OCI-LY7 (cell line): ENCODE results near the gene MLLT3. TPM values are rescaled to one million over a fixed set of nuclear protein-coding genes. Genes with fewer than 3 reads are reported as not detected.

Source experiments
- BruUV-seq: library from RNA; stranded (reverse); fragments of 400-500 nt; replicated peaks from 2 replicates; lab custom pipeline; 2021; lab: Mats Ljungman, UMichigan
- CTCF ChIA-PET: fragments of 300-600 bp; sonication (Branson Sonifier 250); formaldehyde crosslinking; loops from one replicate; lab custom pipeline; 2022; ENCODE audit warnings: antibody characterized with exemption; ENCODE audit not compliant: unreplicated experiment; lab: Charles Lee
- POLR2A ChIA-PET: fragments of 300-600 bp; sonication (Branson Sonifier 250); formaldehyde crosslinking; loops from one replicate; lab custom pipeline; 2022; ENCODE audit warnings: antibody characterized with exemption; lab: Charles Lee
- DNase-seq: peaks from one replicate; pipeline ENCODE4 v3.0.0-alpha.2; 2015; ENCODE audit warnings: low spot score
- H2AFZ ChIP-seq: fragments of 200-600 bp; sonication (generic), shearing (Covaris generic); 2 replicates; pipeline ENCODE4 v1.6.1; 2014; ENCODE audit warnings: mild to moderate bottlenecking, antibody characterized with exemption, low read length, moderate library complexity
- H3K27ac ChIP-seq: fragments of 200-600 bp; sonication (generic); 2 replicates; pipeline ENCODE4 v1.5.1; 2014; ENCODE audit warnings: mixed run types, low read depth, mild to moderate bottlenecking, moderate library complexity, low read length, inconsistent platforms; ENCODE audit not compliant: poor library complexity, severe bottlenecking
- H3K36me3 ChIP-seq: fragments of 200-600 bp; sonication (generic); 2 replicates; pipeline ENCODE4 v1.6.1; 2014; ENCODE audit warnings: mild to moderate bottlenecking, antibody characterized with exemption, low read length, moderate library complexity, mixed read lengths; ENCODE audit not compliant: insufficient read depth
- H3K4me1 ChIP-seq: fragments of 200-600 bp; sonication (generic); 2 replicates; pipeline ENCODE4 v1.5.1; 2014; ENCODE audit warnings: mild to moderate bottlenecking, low read length; ENCODE audit not compliant: insufficient read depth, poor library complexity, severe bottlenecking
- H3K4me2 ChIP-seq: fragments of 200-600 bp; sonication (generic); 2 replicates; pipeline ENCODE4 v1.6.1; 2014; ENCODE audit warnings: mild to moderate bottlenecking, low read length
- H3K4me3 ChIP-seq: fragments of 200-600 bp; sonication (generic); 2 replicates; pipeline ENCODE4 v1.5.1; 2014; ENCODE audit warnings: mild to moderate bottlenecking, low read depth, low read length; ENCODE audit not compliant: poor library complexity, severe bottlenecking
- H3K79me2 ChIP-seq: fragments of 200-600 bp; sonication (generic); 2 replicates; pipeline ENCODE4 v1.6.1; 2016; ENCODE audit warnings: low read depth, mild to moderate bottlenecking, low read length, moderate library complexity, mixed read lengths; ENCODE audit not compliant: insufficient read depth
- H3K9me2 ChIP-seq: fragments of 200-600 bp; sonication (generic); 2 replicates; pipeline ENCODE4 v1.6.1; 2016; ENCODE audit warnings: mild to moderate bottlenecking, low read length, mixed read lengths; ENCODE audit not compliant: insufficient read depth
- H3K9me3 ChIP-seq: fragments of 200-600 bp; sonication (generic); 2 replicates; pipeline ENCODE4 v1.6.1; 2014; ENCODE audit warnings: mild to moderate bottlenecking, mixed run types, low read length, mixed read lengths
- H4K20me1 ChIP-seq: fragments of 200-600 bp; sonication (generic); 2 replicates; pipeline ENCODE4 v1.6.1; 2014; ENCODE audit warnings: mild to moderate bottlenecking, antibody characterized with exemption, low read length, moderate library complexity, mixed read lengths; ENCODE audit not compliant: insufficient read depth
- EZH2phosphoT487 ChIP-seq: fragments of 200-600 bp; sonication (generic); IDR thresholded peaks from 2 replicates; pipeline ENCODE4 v1.6.1; 2018; ENCODE audit warnings: low read depth, borderline replicate concordance, mild to moderate bottlenecking, mixed run types, antibody characterized with exemption, low read length, moderate library complexity, mixed read lengths
- intact Hi-C: fragments of 100-400 bp; cut with micrococcal nuclease; formaldehyde crosslinking; loops from one replicate; pipeline ENCODE4 v1.10.0; 2022; ENCODE audit not compliant: unreplicated experiment
- total RNA-seq, 2 experiments: library from RNA; depleted of rRNA in 1 of 2; stranded (reverse); fragments of >200 nt in 1 of 2; shearing (Covaris generic) in 1 of 2; gene quantifications; 2 replicates each; pipeline ENCODE4 v1.2.3, GENCODE V29; 2014 to 2022
- TF ChIP-seq, protein P1 (sequence below): fragments of 200-600 bp; sonication (generic); conservative IDR thresholded peaks from 2 replicates; pipeline ENCODE4 v1.5.1; 2014; ENCODE audit warnings: mild to moderate bottlenecking, antibody characterized with exemption, low read length, moderate library complexity, mixed read lengths

MLLT3 gene
- total RNA-seq, 2 experiments from 2014 or later: 7.1 to 9.9 TPM

DNA sequence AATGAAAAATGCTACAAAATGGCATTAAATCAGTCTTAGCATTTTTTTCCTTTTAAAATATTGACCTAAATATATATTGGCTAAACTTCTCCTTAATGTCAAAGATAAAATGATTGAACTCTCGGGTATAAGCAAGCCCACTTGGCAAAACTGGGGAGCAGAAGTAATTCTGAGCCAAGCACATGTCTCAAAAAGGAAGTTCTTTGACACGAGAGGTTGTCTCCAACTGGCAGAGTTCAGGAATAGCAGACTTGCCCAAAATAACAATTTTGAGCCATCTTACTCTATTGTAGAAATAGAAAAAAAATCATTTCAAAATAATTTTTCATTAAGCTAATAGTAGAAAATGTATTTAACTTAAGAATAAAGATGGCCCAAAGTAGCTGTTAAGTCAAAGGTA, 10.4 kb upstream of the MLLT3 start:
- no peak overlapping the region for H3K4me2 ChIP-seq
- no peak for DNase-seq
- H3K4me3 ChIP-seq: no peak overlapping the region
- ChIA-PET CTCF (no interaction called here), POLR2A (no interaction called here)
- H3K79me2 ChIP-seq: no peaks in the 10 kb centered on the region
- BruUV-seq: no TSS peak
- no peaks in the 10 kb centered on the region for H3K9me2 ChIP-seq
- no peak for TF ChIP-seq EZH2phosphoT487
- TF ChIP-seq, protein P1, sequence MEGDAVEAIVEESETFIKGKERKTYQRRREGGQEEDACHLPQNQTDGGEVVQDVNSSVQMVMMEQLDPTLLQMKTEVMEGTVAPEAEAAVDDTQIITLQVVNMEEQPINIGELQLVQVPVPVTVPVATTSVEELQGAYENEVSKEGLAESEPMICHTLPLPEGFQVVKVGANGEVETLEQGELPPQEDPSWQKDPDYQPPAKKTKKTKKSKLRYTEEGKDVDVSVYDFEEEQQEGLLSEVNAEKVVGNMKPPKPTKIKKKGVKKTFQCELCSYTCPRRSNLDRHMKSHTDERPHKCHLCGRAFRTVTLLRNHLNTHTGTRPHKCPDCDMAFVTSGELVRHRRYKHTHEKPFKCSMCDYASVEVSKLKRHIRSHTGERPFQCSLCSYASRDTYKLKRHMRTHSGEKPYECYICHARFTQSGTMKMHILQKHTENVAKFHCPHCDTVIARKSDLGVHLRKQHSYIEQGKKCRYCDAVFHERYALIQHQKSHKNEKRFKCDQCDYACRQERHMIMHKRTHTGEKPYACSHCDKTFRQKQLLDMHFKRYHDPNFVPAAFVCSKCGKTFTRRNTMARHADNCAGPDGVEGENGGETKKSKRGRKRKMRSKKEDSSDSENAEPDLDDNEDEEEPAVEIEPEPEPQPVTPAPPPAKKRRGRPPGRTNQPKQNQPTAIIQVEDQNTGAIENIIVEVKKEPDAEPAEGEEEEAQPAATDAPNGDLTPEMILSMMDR: no peak
- intact Hi-C loops: no loop called here
- no peak overlapping the region for H2AFZ ChIP-seq
- no peak overlapping the region for H3K27ac ChIP-seq
- no peaks in the 10 kb centered on the region for H3K4me1 ChIP-seq
- H3K36me3 ChIP-seq: no peaks in the 10 kb centered on the region
- no peaks in the 10 kb centered on the region for H4K20me1 ChIP-seq
- H3K9me3 ChIP-seq: no peaks in the 10 kb centered on the region

DNA sequence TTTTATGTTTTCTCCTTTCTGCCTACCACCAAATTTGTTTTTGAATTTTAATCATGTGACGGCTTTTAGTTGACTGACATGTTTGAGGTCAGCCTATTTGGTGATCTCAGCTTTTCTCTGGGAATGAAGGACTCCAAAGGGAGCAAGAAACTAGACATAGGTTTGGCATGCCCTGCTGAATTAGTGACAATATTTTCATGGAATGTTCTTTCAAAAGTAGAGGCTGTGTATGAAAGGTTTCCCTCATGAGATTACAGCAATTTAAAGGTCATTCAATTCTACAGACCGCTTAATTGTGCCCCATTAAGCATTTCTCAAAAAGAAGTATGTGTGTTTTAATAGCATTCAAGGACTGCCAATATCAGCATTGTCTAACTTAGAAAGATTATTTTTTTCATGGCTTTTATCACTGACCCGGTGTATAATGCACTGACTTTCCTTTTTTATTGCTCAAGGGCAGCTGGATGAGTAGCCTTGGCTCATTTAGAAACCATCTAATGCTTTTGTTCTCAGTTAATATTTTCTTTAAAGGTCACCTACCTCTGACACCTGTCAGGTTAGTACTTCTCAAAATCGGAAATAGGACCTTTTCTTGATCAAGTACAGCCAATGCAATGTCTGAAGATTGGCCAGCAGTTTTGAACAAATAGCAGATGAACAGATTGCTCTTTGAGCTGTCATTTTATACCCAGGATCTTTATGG, 8.1 kb upstream of the MLLT3 start:
- Histone ChIP-seq H3K4me1 (no peaks in the 10 kb centered on the region), H3K27ac (no peak overlapping the region), H4K20me1 (no peaks in the 10 kb centered on the region), H3K9me2 (no peaks in the 10 kb centered on the region), H2AFZ (no peak overlapping the region), H3K9me3 (no peaks in the 10 kb centered on the region), H3K36me3 (no peaks in the 10 kb centered on the region), H3K4me2 (no peak overlapping the region), H3K79me2 (no peaks in the 10 kb centered on the region), H3K4me3 (no peak overlapping the region)
- TF ChIP-seq, protein P1: no peak
- ChIA-PET CTCF (interaction anchor here (0.9 kb wide), 1 partner anchor 55 kb away, joined by 3 read pairs; no protein-coding TSS in a partner anchor), POLR2A (interaction anchor here (0.6 to 0.9 kb wide), 2 partner anchors 29 to 49 kb away, joined by 3 read pairs; no protein-coding TSS in a partner anchor)
- intact Hi-C loops: no loop called here
- no peak for DNase-seq
- BruUV-seq: no TSS peak

DNA sequence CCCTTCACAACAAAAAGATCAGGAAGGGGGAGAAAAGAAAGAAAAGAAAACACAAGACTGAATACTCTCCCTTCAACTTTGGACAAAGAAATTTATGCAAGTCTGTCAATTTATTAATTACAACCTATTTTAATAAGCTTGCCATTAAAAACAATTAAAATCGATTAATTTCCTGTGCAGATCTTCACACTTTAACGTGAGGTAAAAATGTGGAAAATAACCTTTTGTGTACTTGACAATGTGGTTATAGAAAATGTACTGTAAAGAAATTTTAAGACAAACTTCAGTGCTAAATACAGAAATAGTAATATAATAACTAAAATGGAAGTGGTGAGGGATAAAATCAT, 2.7 kb upstream of the MLLT3 start:
- H4K20me1 ChIP-seq: no peaks in the 10 kb centered on the region
- no peaks in the 10 kb centered on the region for H3K36me3 ChIP-seq
- intact Hi-C loops: loop anchor here (10.0 kb wide), 1 partner anchor 260 kb away; no protein-coding TSS in a partner anchor
- H3K4me2 ChIP-seq: peak overlapping the region; percentile 99
- no TSS peak for BruUV-seq
- no peak for DNase-seq
- peak overlapping the region; percentile 98; the same call in 1 of the 2 replicates for H2AFZ ChIP-seq
- POLR2A ChIA-PET: interaction anchor here (0.7 to 1.4 kb wide), 4 partner anchors 13 to 769 kb away, joined by 3 to 5 read pairs (median 3); partner anchors contain the start of gene FOCAD
- H3K4me3 ChIP-seq: peak overlapping the region; percentile 73
- H3K9me3 ChIP-seq: no peaks in the 10 kb centered on the region
- TF ChIP-seq, protein P1: peak; percentile 53; the same call in 1 of the 2 replicates
- no peak for TF ChIP-seq EZH2phosphoT487
- H3K4me1 ChIP-seq: peaks cover 20% of the 10 kb centered on the region
- H3K79me2 ChIP-seq: no peaks in the 10 kb centered on the region
- no peaks in the 10 kb centered on the region for H3K9me2 ChIP-seq
- no peak overlapping the region for H3K27ac ChIP-seq
- CTCF ChIA-PET: interaction anchor here (1.3 kb wide), 1 partner anchor 317 kb away, joined by 3 read pairs; no protein-coding TSS in a partner anchor
